T-cell (primary cell): ENCODE data around the gene CBFA2T2. TPM values are rescaled to one million over a fixed set of nuclear protein-coding genes. Genes with fewer than 3 reads are reported as not detected.

ENCODE experiments used
- ATAC-seq, 4 experiments: fragments of 200-7000 bp in 3 of 4; fragments of 150-1000 bp in 1 of 4; cut with Tn5 transposase; replicated peaks in 1 of 4; 1 replicate in 3 of 4; 2 replicates in 1 of 4; pipeline ENCODE4 v1.10.0; 2021; ENCODE audit warnings: moderate library complexity in 3 of 4, mild to moderate bottlenecking in 2 of 4, moderate number of reproducible peaks in 1 of 4
- CTCF ChIA-PET, 2 donors: fragments of 300-600 bp; sonication (Branson Sonifier 250); formaldehyde crosslinking; loops; one replicate each; lab custom pipeline; 2022; ENCODE audit warnings: antibody characterized with exemption in 2 of 2; lab: Charles Lee
- POLR2A ChIA-PET, 2 donors: fragments of 300-600 bp; sonication (Branson Sonifier 250); formaldehyde crosslinking; loops; one replicate each; lab custom pipeline; 2022; ENCODE audit warnings: antibody characterized with exemption in 2 of 2; lab: Charles Lee
- DNase-seq, 35 experiments: peaks; one replicate each; pipeline versions ENCODE4 v3.0.0 to v3.0.0-alpha.2; 2013 to 2023
- H3K27ac ChIP-seq: one replicate; pipeline ENCODE4 v1.5.1; 2013; ENCODE audit warnings: low read length
- H3K27me3 ChIP-seq, 2 experiments: replicated peaks in 1 of 2; 1 replicate in 1 of 2; 2 replicates in 1 of 2; pipeline versions ENCODE4 v1.6.1 to v1.7.0; 2013; ENCODE audit warnings: low read length in 1 of 2, mixed read lengths in 1 of 2; ENCODE audit not compliant: control insufficient read depth in 2 of 2, insufficient read depth in 2 of 2; ENCODE audit errors: extremely low read depth in 1 of 2
- H3K36me3 ChIP-seq, 2 donors: 1 replicate in 1 of 2; 2 replicates in 1 of 2; pipeline versions ENCODE4 v1.6.1 to v1.7.0; 2013; ENCODE audit warnings: low read length in 1 of 2; ENCODE audit not compliant: control insufficient read depth in 2 of 2, insufficient read depth in 1 of 2; ENCODE audit errors: extremely low read depth in 1 of 2
- H3K4me1 ChIP-seq, 2 experiments: 1 replicate in 1 of 2; 2 replicates in 1 of 2; pipeline versions ENCODE4 v1.6.1 to v1.7.0; 2013; ENCODE audit warnings: low read length in 2 of 2, mixed read lengths in 1 of 2; ENCODE audit not compliant: insufficient read depth in 2 of 2, control insufficient read depth in 1 of 2; ENCODE audit errors: extremely low read depth in 1 of 2
- H3K4me3 ChIP-seq, 2 donors: 1 replicate in 1 of 2; 2 replicates in 1 of 2; pipeline versions ENCODE4 v1.5.1 to v1.7.0; 2013; ENCODE audit warnings: mild to moderate bottlenecking in 2 of 2, low read length in 1 of 2, moderate library complexity in 1 of 2; ENCODE audit not compliant: control insufficient read depth in 1 of 2; ENCODE audit errors: extremely low read depth in 1 of 2
- H3K9me3 ChIP-seq: 2 replicates; pipeline ENCODE4 v1.7.0; 2013
- H3K27ac Mint-ChIP-seq, 2 donors: one replicate each; pipeline ENCODE4 v1.8.0; 2020 to 2021; ENCODE audit warnings: mild to moderate bottlenecking in 2 of 2, mixed read lengths in 2 of 2
- H3K27me3 Mint-ChIP-seq, 2 donors: one replicate each; pipeline ENCODE4 v1.8.0; 2021 to 2022; ENCODE audit warnings: mixed read lengths in 2 of 2
- H3K36me3 Mint-ChIP-seq: one replicate; pipeline ENCODE4 v1.8.0; 2021; ENCODE audit warnings: mixed read lengths
- H3K4me1 Mint-ChIP-seq, 3 donors: one replicate each; pipeline ENCODE4 v1.8.0; 2020 to 2022; ENCODE audit warnings: mixed read lengths in 3 of 3, mild to moderate bottlenecking in 1 of 3
- H3K4me3 Mint-ChIP-seq, 3 donors: one replicate each; pipeline ENCODE4 v1.8.0; 2020 to 2022; ENCODE audit warnings: mild to moderate bottlenecking in 3 of 3, mixed read lengths in 3 of 3, moderate library complexity in 3 of 3
- H3K9me3 Mint-ChIP-seq, 3 donors: one replicate each; pipeline ENCODE4 v1.8.0; 2020 to 2022; ENCODE audit warnings: mixed read lengths in 3 of 3
- WGBS: methylation state at CpG from one replicate; pipeline ENCODE4 v1.1.5; 2013; ENCODE audit warnings: missing lambda C conversion rate; ENCODE audit not compliant: insufficient coverage; 5-methylcytosine and 5-hydroxymethylcytosine counted together
- total RNA-seq, 35 experiments: library from RNA in 6 of 35; stranded (reverse) in 6 of 35; fragments of 120-200 nt in 1 of 35; gene quantifications; one replicate each; pipeline versions ENCODE4 v1.2.1 to v1.2.4 and lab custom pipeline; 2013 to 2026

Gene CBFA2T2
- total RNA-seq, 5 donors from 2014 or later (not counting 1 experiment from before 2014, with no cell fraction given), result 25.2 to 34.2 (median 31.0) TPM

- H3K36me3 ChIP-seq, result no peaks in the 10 kb centered on the region
- H3K27me3 ChIP-seq, result no peaks in the 10 kb centered on the region
- ATAC-seq (no peak), DNase-seq (no peak)
- H3K9me3 ChIP-seq, result no peaks in the 10 kb centered on the region
- H3K27ac ChIP-seq, result no peak overlapping the region
- Mint-ChIP-seq H3K36me3 (no peaks in the 10 kb centered on the region), H3K27ac (peak overlapping the region; percentile 39), H3K9me3 (no peaks in the 10 kb centered on the region), H3K4me1 (peaks cover 26 to 53% (median 49%) of the 10 kb centered on the region in 3 donors), H3K27me3 (no peaks in the 10 kb centered on the region), H3K4me3 (peak overlapping the region; percentile 52 to 76 (median 64))
- CTCF ChIA-PET, result no interaction called here
- 67% methylated on average over 5 of the region's 10 CpGs for WGBS
- POLR2A ChIA-PET, result no interaction called here
- peaks cover 29 to 37% of the 10 kb centered on the region in 2 experiments for H3K4me1 ChIP-seq
- no peak overlapping the region for H3K4me3 ChIP-seq
Measured at GRCh38 chr20:33684533-33685327, 194.8 kb downstream of the CBFA2T2 start.

GRCh38 chr20:33685328-33686099, 195.6 kb downstream of the CBFA2T2 start:
- CTCF ChIA-PET, result no interaction called here
- H3K27me3 ChIP-seq, result no peaks in the 10 kb centered on the region
- Mint-ChIP-seq H3K4me3 (peak overlapping the region; percentile 52 to 76 (median 64)), H3K36me3 (no peaks in the 10 kb centered on the region), H3K27me3 (no peaks in the 10 kb centered on the region), H3K27ac (peak overlapping the region; percentile 31 to 48), H3K4me1 (peaks cover 30 to 57% (median 49%) of the 10 kb centered on the region in 3 donors), H3K9me3 (no peaks in the 10 kb centered on the region)
- H3K27ac ChIP-seq, result no peak overlapping the region
- WGBS, result 1% methylated on average over 53 of the region's 53 CpGs
- peak; percentile 11 to 34 (median 12) for ATAC-seq
- H3K9me3 ChIP-seq, result no peaks in the 10 kb centered on the region
- H3K36me3 ChIP-seq, result no peaks in the 10 kb centered on the region
- peak in 6 of 35 experiments; percentile 15 to 48 (median 20) for DNase-seq
- POLR2A ChIA-PET, result no interaction called here
- peaks cover 29 to 36% of the 10 kb centered on the region in 2 experiments for H3K4me1 ChIP-seq
- peak overlapping the region; percentile 7 to 32 for H3K4me3 ChIP-seq

- peak; percentile 78 to 96 (median 88) for DNase-seq
- no peaks in the 10 kb centered on the region for H3K27me3 ChIP-seq
- peak within 1 kb of the TSS; percentile 59 for H3K27ac ChIP-seq
- Mint-ChIP-seq H3K27ac (peak within 1 kb of the TSS; percentile 81 to 88), H3K36me3 (no peaks in the 10 kb centered on the region), H3K9me3 (no peaks in the 10 kb centered on the region), H3K4me1 (peaks cover 30 to 52% (median 49%) of the 10 kb centered on the region in 3 donors), H3K4me3 (peak within 1 kb of the TSS; percentile 72 to 79 (median 75)), H3K27me3 (no peaks in the 10 kb centered on the region)
- ChIA-PET CTCF (interaction anchor here in 1 of 2 donors (1.0 kb wide), 1 partner anchor 46 kb away, joined by 3 read pairs; the partner anchor contains the start of gene ZNF341), POLR2A (no interaction called here)
- peak within 1 kb of the TSS; percentile 32 to 44 for H3K4me3 ChIP-seq
- ATAC-seq, result peak; percentile 91 to 95 (median 93)
- no peaks in the 10 kb centered on the region for H3K9me3 ChIP-seq
- no peaks in the 10 kb centered on the region for H3K36me3 ChIP-seq
- H3K4me1 ChIP-seq, result peaks cover 27 to 42% of the 10 kb centered on the region in 2 experiments
- WGBS, result 4% methylated on average over 92 of the region's 101 CpGs
Measured at GRCh38 chr20:33686100-33686983, 196.4 kb downstream of the CBFA2T2 start, which contains the start of gene E2F1. Gene E2F1, minus strand, starts transcription at chr20:33686385. Its CDS starts 121 bp downstream, at chr20:33686264.

GRCh38 chr20:33686984-33687366, 197.1 kb downstream of the CBFA2T2 start:
- H3K36me3 ChIP-seq, result no peaks in the 10 kb centered on the region
- ChIA-PET CTCF (interaction anchor here in 1 of 2 donors (1.0 kb wide), 1 partner anchor 45 kb away, joined by 3 read pairs; the partner anchor contains the start of gene ZNF341), POLR2A (no interaction called here)
- Mint-ChIP-seq H3K27me3 (no peaks in the 10 kb centered on the region), H3K36me3 (no peaks in the 10 kb centered on the region), H3K4me1 (peaks cover 26 to 50% (median 47%) of the 10 kb centered on the region in 3 donors), H3K4me3 (peak overlapping the region; percentile 72 to 79 (median 75)), H3K9me3 (no peaks in the 10 kb centered on the region), H3K27ac (peak overlapping the region; percentile 81 to 88)
- 81% methylated on average over 8 of the region's 14 CpGs for WGBS
- H3K9me3 ChIP-seq, result no peaks in the 10 kb centered on the region
- ATAC-seq (no peak), DNase-seq (no peak)
- no peaks in the 10 kb centered on the region for H3K27me3 ChIP-seq
- H3K27ac ChIP-seq, result peak overlapping the region; percentile 59
- H3K4me1 ChIP-seq, result peaks cover 24 to 40% of the 10 kb centered on the region in 2 experiments
- peak overlapping the region in 1 of 2 donors; percentile 44 for H3K4me3 ChIP-seq

- Histone ChIP-seq H3K9me3 (no peaks in the 10 kb centered on the region), H3K27me3 (no peaks in the 10 kb centered on the region), H3K27ac (no peak overlapping the region), H3K36me3 (no peaks in the 10 kb centered on the region), H3K4me1 (peaks cover 24 to 40% of the 10 kb centered on the region in 2 experiments), H3K4me3 (no peak overlapping the region)
- ATAC-seq (no peak), DNase-seq (no peak)
- 89% methylated on average over 6 of the region's 8 CpGs for WGBS
- POLR2A ChIA-PET, result no interaction called here
- CTCF ChIA-PET, result interaction anchor here in 1 of 2 donors (1.0 kb wide), 1 partner anchor 45 kb away, joined by 3 read pairs; the partner anchor contains the start of gene ZNF341
- no peaks in the 10 kb centered on the region for H3K9me3 Mint-ChIP-seq
- H3K27ac Mint-ChIP-seq, result peak overlapping the region; percentile 43 to 88
- no peaks in the 10 kb centered on the region for H3K27me3 Mint-ChIP-seq
- no peaks in the 10 kb centered on the region for H3K36me3 Mint-ChIP-seq
- peak overlapping the region in 1 of 3 donors; percentile 72 for H3K4me3 Mint-ChIP-seq
- H3K4me1 Mint-ChIP-seq, result peaks cover 23 to 50% (median 47%) of the 10 kb centered on the region in 3 donors
Measured at GRCh38 chr20:33687370-33687915, 197.5 kb downstream of the CBFA2T2 start.
